HepG2 (cell line): ENCODE measurements around the gene TH. TPM values are rescaled to one million over a fixed set of nuclear protein-coding genes. Genes with fewer than 3 reads are reported as not detected.
A peak's percentile ranks its signal among the peaks of the same experiment; 100 is the strongest.

ENCODE experiments used
- ARHGAP35 ChIP-seq: sonication (generic); formaldehyde crosslinking; IDR thresholded peaks from 2 replicates; pipeline ENCODE4 v1.9.0; 2022; ENCODE audit warnings: mild to moderate bottlenecking, inconsistent platforms, moderate library complexity, missing genetic modification reagents, borderline replicate concordance
- ATF7 ChIP-seq, 2 experiments: fragments of 450-650 bp in 1 of 2; sonication (generic) in 1 of 2; formaldehyde crosslinking in 1 of 2; IDR thresholded peaks; 2 replicates each; pipeline versions ENCODE4 v1.4.0 to v1.6.1; 2016 to 2020; ENCODE audit warnings: antibody characterized with exemption in 1 of 2, mild to moderate bottlenecking in 1 of 2, missing genetic modification reagents in 1 of 2
- GLI4 ChIP-seq: sonication (generic); formaldehyde crosslinking; IDR thresholded peaks from 2 replicates; pipeline ENCODE4 v1.5.1; 2020; ENCODE audit warnings: missing genetic modification reagents, mild to moderate bottlenecking, moderate library complexity, borderline replicate concordance
- HDAC2 ChIP-seq: sonication (generic); formaldehyde crosslinking; IDR thresholded peaks from 2 replicates; pipeline ENCODE4 v1.4.0; 2020; ENCODE audit warnings: missing genetic modification reagents
- NCOA1 ChIP-seq: sonication (generic); formaldehyde crosslinking; IDR thresholded peaks from 2 replicates; pipeline ENCODE4 v1.9.0; 2021; ENCODE audit warnings: missing genetic modification reagents
- SMC3 ChIP-seq: IDR thresholded peaks from 2 replicates; pipeline ENCODE4 v1.6.1; 2011; ENCODE audit warnings: low read length, improper control_type of control experiment
- SP5 ChIP-seq: IDR thresholded peaks from 2 replicates; pipeline ENCODE4 v1.6.1; 2016; ENCODE audit warnings: low read depth, borderline replicate concordance
- ZNF225 ChIP-seq: sonication (generic); formaldehyde crosslinking; IDR thresholded peaks from 2 replicates; pipeline ENCODE4 v1.4.0; 2020; ENCODE audit warnings: mild to moderate bottlenecking, missing genetic modification reagents
- ZNF230 ChIP-seq: sonication (generic); formaldehyde crosslinking; IDR thresholded peaks from 2 replicates; pipeline ENCODE4 v1.4.0; 2020; ENCODE audit warnings: mild to moderate bottlenecking, missing genetic modification reagents
- ZNF562 ChIP-seq: sonication (generic); formaldehyde crosslinking; IDR thresholded peaks from 2 replicates; pipeline ENCODE4 v1.8.0; 2022; ENCODE audit warnings: missing genetic modification reagents, borderline replicate concordance
- ZNF674 ChIP-seq: sonication (generic); formaldehyde crosslinking; IDR thresholded peaks from 2 replicates; pipeline ENCODE4 v1.5.0; 2020; ENCODE audit warnings: low read depth, mild to moderate bottlenecking, missing genetic modification reagents
- ZNF724P ChIP-seq: sonication (generic); formaldehyde crosslinking; IDR thresholded peaks from 2 replicates; pipeline ENCODE4 v1.8.0; 2022; ENCODE audit warnings: missing genetic modification reagents, borderline replicate concordance
- ZNF790 ChIP-seq: sonication (generic); formaldehyde crosslinking; IDR thresholded peaks from 2 replicates; pipeline ENCODE4 v1.8.0; 2022; ENCODE audit warnings: missing genetic modification reagents, mild to moderate bottlenecking, borderline replicate concordance
- ZNF891 ChIP-seq: sonication (generic); formaldehyde crosslinking; IDR thresholded peaks from 2 replicates; pipeline ENCODE4 v1.5.0; 2020; ENCODE audit warnings: mild to moderate bottlenecking, missing genetic modification reagents
- polyA plus RNA-seq, 8 experiments: library from polyadenylated mRNA; depleted of rRNA in 3 of 8; stranded (reverse) in 7 of 8; unstranded in 1 of 8; fragments of >200 nt; fragmentation: Illumina TruSeq in 4 of 8; extraction: Trizol in 4 of 8; gene quantifications; 2 replicates each; pipeline versions ENCODE4 v1.2.1 to v1.2.3, GENCODE V29; 2011 to 2016; ENCODE audit warnings: low read depth in 4 of 8, missing spikeins in 1 of 8, mixed read lengths in 1 of 8; ENCODE audit not compliant: insufficient read depth in 1 of 8
- total RNA-seq, 5 experiments: library from RNA; depleted of rRNA; stranded (reverse); fragments of >200 nt; fragmentation: Illumina TruSeq; extraction: Trizol; gene quantifications; 2 replicates each; pipeline ENCODE4 v1.2.3, GENCODE V29; 2016; ENCODE audit warnings: low read depth in 1 of 5
- TF ChIP-seq, protein P1 (sequence below): sonication (generic); formaldehyde crosslinking; IDR thresholded peaks from 2 replicates; pipeline ENCODE4 v1.4.0; 2020; ENCODE audit warnings: missing genetic modification reagents, borderline replicate concordance
- TF ChIP-seq, protein P2 (sequence below): sonication (generic); formaldehyde crosslinking; IDR thresholded peaks from 2 replicates; pipeline ENCODE4 v1.9.0; 2021; ENCODE audit warnings: missing genetic modification reagents, mild to moderate bottlenecking, borderline replicate concordance
- TF ChIP-seq, protein P3 (sequence below): sonication (generic); formaldehyde crosslinking; IDR thresholded peaks from 2 replicates; pipeline ENCODE4 v1.5.0; 2020; ENCODE audit warnings: missing genetic modification reagents
- TF ChIP-seq, protein P4 (sequence below): sonication (generic); formaldehyde crosslinking; IDR thresholded peaks from 2 replicates; pipeline ENCODE4 v1.4.0; 2020; ENCODE audit warnings: low read depth, mild to moderate bottlenecking, missing genetic modification reagents
- TF ChIP-seq, protein P5 (sequence below): IDR thresholded peaks from 2 replicates; pipeline ENCODE4 v1.6.1; 2016
- TF ChIP-seq, protein P6 (sequence below): IDR thresholded peaks from 2 replicates; pipeline ENCODE4 v1.6.1; 2016; ENCODE audit warnings: missing compliant biosample characterization, missing genetic modification reagents, borderline replicate concordance

TH gene
- total and polyA plus RNA-seq, 2 of the 13 experiments (the other 11 are each of a cell fraction or from before 2014, with no cell fraction given), result 0.36 TPM; not detected in 1

DNA sequence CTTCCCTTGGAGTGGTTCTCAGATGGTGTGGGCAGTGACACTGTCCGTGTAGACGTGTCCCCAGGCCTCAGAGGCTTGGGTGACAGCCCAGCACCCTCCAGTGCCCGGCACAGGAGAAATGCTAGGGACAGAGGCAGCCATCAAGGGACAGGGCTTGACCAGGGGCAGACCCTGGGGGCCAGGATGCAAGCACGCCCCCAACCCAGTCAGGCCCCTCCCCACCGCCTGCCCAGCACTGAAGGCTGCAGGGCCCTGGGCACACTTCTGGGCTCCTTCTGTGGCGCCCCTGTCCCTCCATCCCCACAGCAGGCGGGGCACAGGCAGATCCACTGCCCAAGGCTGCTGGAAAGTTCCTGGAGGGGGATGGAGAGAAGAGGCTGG is 43.5 kb downstream of the TH start (continued):
- TF ChIP-seq, protein P1, sequence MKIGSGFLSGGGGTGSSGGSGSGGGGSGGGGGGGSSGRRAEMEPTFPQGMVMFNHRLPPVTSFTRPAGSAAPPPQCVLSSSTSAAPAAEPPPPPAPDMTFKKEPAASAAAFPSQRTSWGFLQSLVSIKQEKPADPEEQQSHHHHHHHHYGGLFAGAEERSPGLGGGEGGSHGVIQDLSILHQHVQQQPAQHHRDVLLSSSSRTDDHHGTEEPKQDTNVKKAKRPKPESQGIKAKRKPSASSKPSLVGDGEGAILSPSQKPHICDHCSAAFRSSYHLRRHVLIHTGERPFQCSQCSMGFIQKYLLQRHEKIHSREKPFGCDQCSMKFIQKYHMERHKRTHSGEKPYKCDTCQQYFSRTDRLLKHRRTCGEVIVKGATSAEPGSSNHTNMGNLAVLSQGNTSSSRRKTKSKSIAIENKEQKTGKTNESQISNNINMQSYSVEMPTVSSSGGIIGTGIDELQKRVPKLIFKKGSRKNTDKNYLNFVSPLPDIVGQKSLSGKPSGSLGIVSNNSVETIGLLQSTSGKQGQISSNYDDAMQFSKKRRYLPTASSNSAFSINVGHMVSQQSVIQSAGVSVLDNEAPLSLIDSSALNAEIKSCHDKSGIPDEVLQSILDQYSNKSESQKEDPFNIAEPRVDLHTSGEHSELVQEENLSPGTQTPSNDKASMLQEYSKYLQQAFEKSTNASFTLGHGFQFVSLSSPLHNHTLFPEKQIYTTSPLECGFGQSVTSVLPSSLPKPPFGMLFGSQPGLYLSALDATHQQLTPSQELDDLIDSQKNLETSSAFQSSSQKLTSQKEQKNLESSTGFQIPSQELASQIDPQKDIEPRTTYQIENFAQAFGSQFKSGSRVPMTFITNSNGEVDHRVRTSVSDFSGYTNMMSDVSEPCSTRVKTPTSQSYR (CRISPR knock-in tag), result peak; percentile 64
- 0 out of 2 replicates have a peak, but pooled peaks have one; percentile 41 for TF ChIP-seq ZNF225 (CRISPR knock-in tag)
- no peak for TF ChIP-seq NCOA1
- TF ChIP-seq HDAC2, result no peak; the same call in 1 of the 2 replicates
- no peak for TF ChIP-seq SMC3
- TF ChIP-seq ATF7 (IDR thresholded peaks at IDR 0.05), result no peak
- no peak for TF ChIP-seq ATF7 (CRISPR knock-in tag; IDR thresholded peaks at IDR 0.05)
- no peak for TF ChIP-seq ARHGAP35 (CRISPR knock-in tag)
- TF ChIP-seq ZNF230 (CRISPR knock-in tag), result no peak
- no peak for TF ChIP-seq ZNF891 (CRISPR knock-in tag)
- TF ChIP-seq, protein P2, sequence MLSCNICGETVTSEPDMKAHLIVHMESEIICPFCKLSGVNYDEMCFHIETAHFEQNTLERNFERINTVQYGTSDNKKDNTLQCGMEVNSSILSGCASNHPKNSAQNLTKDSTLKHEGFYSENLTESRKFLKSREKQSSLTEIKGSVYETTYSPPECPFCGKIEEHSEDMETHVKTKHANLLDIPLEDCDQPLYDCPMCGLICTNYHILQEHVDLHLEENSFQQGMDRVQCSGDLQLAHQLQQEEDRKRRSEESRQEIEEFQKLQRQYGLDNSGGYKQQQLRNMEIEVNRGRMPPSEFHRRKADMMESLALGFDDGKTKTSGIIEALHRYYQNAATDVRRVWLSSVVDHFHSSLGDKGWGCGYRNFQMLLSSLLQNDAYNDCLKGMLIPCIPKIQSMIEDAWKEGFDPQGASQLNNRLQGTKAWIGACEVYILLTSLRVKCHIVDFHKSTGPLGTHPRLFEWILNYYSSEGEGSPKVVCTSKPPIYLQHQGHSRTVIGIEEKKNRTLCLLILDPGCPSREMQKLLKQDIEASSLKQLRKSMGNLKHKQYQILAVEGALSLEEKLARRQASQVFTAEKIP (CRISPR knock-in tag), result no peak
- TF ChIP-seq, protein P3, sequence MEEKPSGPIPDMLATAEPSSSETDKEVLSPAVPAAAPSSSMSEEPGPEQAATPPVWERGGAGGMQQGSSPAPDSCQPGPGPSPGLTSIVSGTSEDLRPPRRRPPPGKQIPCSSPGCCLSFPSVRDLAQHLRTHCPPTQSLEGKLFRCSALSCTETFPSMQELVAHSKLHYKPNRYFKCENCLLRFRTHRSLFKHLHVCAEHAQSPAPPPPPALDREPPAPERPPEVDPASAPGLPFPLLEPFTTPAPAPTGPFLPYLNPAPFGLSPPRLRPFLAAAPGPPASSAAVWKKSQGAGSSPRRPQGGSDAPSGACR, result no peak
- TF ChIP-seq ZNF674, result 0 out of 2 replicates have a peak, but pooled peaks have one; percentile 50
- TF ChIP-seq ZNF790 (CRISPR knock-in tag), result no peak
- TF ChIP-seq ZNF562 (CRISPR knock-in tag), result no peak
- TF ChIP-seq ZNF724P, result no peak
- TF ChIP-seq, protein P4, sequence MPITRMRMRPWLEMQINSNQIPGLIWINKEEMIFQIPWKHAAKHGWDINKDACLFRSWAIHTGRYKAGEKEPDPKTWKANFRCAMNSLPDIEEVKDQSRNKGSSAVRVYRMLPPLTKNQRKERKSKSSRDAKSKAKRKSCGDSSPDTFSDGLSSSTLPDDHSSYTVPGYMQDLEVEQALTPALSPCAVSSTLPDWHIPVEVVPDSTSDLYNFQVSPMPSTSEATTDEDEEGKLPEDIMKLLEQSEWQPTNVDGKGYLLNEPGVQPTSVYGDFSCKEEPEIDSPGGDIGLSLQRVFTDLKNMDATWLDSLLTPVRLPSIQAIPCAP (CRISPR knock-in tag), result no peak
- no peak for TF ChIP-seq SP5 (CRISPR knock-in tag)
- TF ChIP-seq, protein P5, sequence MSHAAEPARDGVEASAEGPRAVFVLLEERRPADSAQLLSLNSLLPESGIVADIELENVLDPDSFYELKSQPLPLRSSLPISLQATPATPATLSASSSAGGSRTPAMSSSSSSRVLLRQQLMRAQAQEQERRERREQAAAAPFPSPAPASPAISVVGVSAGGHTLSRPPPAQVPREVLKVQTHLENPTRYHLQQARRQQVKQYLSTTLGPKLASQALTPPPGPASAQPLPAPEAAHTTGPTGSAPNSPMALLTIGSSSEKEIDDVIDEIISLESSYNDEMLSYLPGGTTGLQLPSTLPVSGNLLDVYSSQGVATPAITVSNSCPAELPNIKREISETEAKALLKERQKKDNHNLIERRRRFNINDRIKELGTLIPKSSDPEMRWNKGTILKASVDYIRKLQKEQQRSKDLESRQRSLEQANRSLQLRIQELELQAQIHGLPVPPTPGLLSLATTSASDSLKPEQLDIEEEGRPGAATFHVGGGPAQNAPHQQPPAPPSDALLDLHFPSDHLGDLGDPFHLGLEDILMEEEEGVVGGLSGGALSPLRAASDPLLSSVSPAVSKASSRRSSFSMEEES (CRISPR knock-in tag), result no peak
- TF ChIP-seq, protein P6, sequence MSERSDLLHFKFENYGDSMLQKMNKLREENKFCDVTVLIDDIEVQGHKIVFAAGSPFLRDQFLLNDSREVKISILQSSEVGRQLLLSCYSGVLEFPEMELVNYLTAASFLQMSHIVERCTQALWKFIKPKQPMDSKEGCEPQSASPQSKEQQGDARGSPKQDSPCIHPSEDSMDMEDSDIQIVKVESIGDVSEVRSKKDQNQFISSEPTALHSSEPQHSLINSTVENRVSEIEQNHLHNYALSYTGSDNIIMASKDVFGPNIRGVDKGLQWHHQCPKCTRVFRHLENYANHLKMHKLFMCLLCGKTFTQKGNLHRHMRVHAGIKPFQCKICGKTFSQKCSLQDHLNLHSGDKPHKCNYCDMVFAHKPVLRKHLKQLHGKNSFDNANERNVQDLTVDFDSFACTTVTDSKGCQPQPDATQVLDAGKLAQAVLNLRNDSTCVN (CRISPR knock-in tag), result 0 out of 2 replicates have a peak, but pooled peaks have one; percentile 25
- TF ChIP-seq GLI4 (CRISPR knock-in tag), result no peak
